GDM1 (cell line): ENCODE measurements around the gene OLFM3.
A peak's percentile ranks its signal among the peaks of the same experiment; 100 is the strongest.

Source experiments
- DNase-seq: peaks from one replicate; lab custom pipeline; 2025; lab: John Stamatoyannopoulos, UW

OLFM3 gene

GRCh38 chr1:101847626-101848025, 149.1 kb downstream of the OLFM3 start:
- DNase-seq = no peak

- no peak for DNase-seq
These were observed 149.9 kb downstream of the OLFM3 start for GRCh38 chr1:101846820-101847219.

- DNase-seq = no peak
These were observed 153.6 kb downstream of the OLFM3 start for GRCh38 chr1:101843160-101843559.

- DNase-seq = no peak
These were observed 154.9 kb downstream of the OLFM3 start for GRCh38 chr1:101841824-101842223.

- DNase-seq = no peak
These were observed 160.7 kb downstream of the OLFM3 start for GRCh38 chr1:101835988-101836387.

- DNase-seq = no peak
These were observed 163.4 kb downstream of the OLFM3 start for GRCh38 chr1:101833312-101833711.

- no peak for DNase-seq
These were observed 170.3 kb downstream of the OLFM3 start for GRCh38 chr1:101826416-101826815.

- DNase-seq = no peak
These were observed 176.7 kb downstream of the OLFM3 start for GRCh38 chr1:101820071-101820470.

- DNase-seq = no peak
These were observed 180.5 kb downstream of the OLFM3 start for GRCh38 chr1:101816262-101816661.

- no peak for DNase-seq
These were observed 198.3 kb downstream of the OLFM3 start for GRCh38 chr1:101798417-101798816.

- DNase-seq = no peak
These were observed 199.0 kb downstream of the OLFM3 start for GRCh38 chr1:101797722-101798121.

GRCh38 chr1:101781201-101781831, 215.4 kb downstream of the OLFM3 start:
- DNase-seq = peak; percentile 10

GRCh38 chr1:101769520-101769919, 227.2 kb downstream of the OLFM3 start:
- no peak for DNase-seq

- DNase-seq = no peak
These were observed 238.7 kb downstream of the OLFM3 start for GRCh38 chr1:101757985-101758384.

GRCh38 chr1:101756411-101756810, 240.3 kb downstream of the OLFM3 start:
- DNase-seq = no peak
